Prostate gland (tissue), 2 donors: ENCODE measurements around the gene CSMD2.

ENCODE experiments used
- POLR2A ChIP-seq: fragments of 450-650 bp; IDR thresholded peaks from one replicate; pipeline ENCODE4 v1.6.1; 2016; ENCODE audit warnings: antibody characterized with exemption, mild to moderate bottlenecking
- POLR2AphosphoS5 ChIP-seq: sonication (generic); formaldehyde crosslinking; IDR thresholded peaks from one replicate; pipeline ENCODE4 v1.6.1; 2017; ENCODE audit warnings: antibody characterized with exemption
- TF ChIP-seq, protein P1 (sequence below), 4 experiments: fragments of 200-600 bp in 2 of 4; fragments of 450-650 bp in 2 of 4; sonication (generic) in 2 of 4; IDR thresholded peaks; 1 replicate in 3 of 4; 2 replicates in 1 of 4; pipeline ENCODE4 v1.5.1; 2016 to 2019; ENCODE audit warnings: antibody characterized with exemption in 4 of 4, mild to moderate bottlenecking in 2 of 4, moderate library complexity in 2 of 4

DNA sequence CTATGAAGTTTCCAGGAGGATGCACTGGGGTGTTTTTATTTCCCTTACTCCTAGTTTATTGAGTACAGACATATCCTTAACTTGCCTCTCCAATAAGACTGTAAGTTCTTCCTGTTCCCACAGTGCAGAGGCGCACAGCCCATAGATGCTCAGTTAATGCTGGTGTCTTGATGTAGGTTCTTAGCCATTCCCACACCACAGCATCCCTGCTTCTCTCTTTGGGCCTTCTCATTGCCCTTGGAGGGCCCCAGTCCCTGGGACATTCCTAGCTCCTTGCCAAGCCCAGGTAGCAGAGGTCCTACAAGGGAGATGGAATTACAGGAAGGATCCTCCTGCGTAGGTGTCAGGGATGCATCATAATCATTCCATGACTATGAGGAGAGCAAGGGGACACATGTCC, 362.8 kb downstream of the CSMD2 start:
- TF ChIP-seq, protein P1, sequence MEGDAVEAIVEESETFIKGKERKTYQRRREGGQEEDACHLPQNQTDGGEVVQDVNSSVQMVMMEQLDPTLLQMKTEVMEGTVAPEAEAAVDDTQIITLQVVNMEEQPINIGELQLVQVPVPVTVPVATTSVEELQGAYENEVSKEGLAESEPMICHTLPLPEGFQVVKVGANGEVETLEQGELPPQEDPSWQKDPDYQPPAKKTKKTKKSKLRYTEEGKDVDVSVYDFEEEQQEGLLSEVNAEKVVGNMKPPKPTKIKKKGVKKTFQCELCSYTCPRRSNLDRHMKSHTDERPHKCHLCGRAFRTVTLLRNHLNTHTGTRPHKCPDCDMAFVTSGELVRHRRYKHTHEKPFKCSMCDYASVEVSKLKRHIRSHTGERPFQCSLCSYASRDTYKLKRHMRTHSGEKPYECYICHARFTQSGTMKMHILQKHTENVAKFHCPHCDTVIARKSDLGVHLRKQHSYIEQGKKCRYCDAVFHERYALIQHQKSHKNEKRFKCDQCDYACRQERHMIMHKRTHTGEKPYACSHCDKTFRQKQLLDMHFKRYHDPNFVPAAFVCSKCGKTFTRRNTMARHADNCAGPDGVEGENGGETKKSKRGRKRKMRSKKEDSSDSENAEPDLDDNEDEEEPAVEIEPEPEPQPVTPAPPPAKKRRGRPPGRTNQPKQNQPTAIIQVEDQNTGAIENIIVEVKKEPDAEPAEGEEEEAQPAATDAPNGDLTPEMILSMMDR (IDR thresholded peaks at IDR 0.05): no peak
- TF ChIP-seq POLR2A (no peak), POLR2AphosphoS5 (no peak)
